Forelimb muscle (tissue), 1 donor: Measurements from ENCODE around the gene LHPP. TPM values are rescaled to one million over a fixed set of nuclear protein-coding genes. Genes with fewer than 3 reads are reported as not detected.
A peak's percentile ranks its signal among the peaks of the same experiment; 100 is the strongest.

Source experiments
- DNase-seq: peaks from one replicate; pipeline ENCODE4 v3.0.0-alpha.2; 2013; ENCODE audit warnings: low read depth
- polyA plus RNA-seq: library from polyadenylated mRNA; unstranded; fragments of 120-200 nt; gene quantifications from one replicate; pipeline ENCODE4 v1.2.1, GENCODE V29; 2013; ENCODE audit not compliant: insufficient read length

Gene LHPP
- polyA plus RNA-seq, 1 donor: 6.9 TPM

DNA sequence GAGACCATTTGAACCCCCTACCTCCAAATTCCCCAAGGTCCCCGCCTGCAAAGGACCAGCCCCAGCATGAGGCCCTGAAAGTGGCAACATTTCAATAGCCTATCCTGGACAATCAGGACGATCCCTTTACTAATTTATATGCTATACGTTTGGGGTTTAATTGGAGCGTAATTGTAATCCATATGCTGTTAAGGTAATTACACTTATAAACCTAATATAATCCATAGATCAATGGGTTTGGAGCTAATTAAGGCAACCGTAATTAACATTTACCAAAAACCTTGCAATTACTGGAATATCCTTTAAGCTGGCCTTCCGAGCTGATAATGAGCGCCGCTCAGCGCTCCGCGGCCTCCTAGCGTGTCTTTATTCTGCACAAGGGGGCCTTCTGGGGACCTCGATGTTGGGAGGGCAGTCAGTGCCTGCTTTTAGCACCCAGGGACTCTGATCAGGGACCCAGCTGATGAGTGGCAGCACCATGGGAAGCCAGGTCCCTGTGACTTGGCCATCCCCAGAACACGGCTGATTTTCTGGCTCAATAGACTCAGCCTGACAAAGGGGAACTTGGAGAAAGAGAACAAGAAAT is 91.2 kb downstream of the LHPP start:
- no peak for DNase-seq

GRCh38 chr10:124554085-124554858 is 92.6 kb downstream of the LHPP start:
- DNase-seq: no peak

GRCh38 chr10:124557167-124557566 is 95.5 kb downstream of the LHPP start:
- DNase-seq: no peak

- no peak for DNase-seq
Observed at GRCh38 chr10:124557648-124558338, 96.2 kb downstream of the LHPP start.

GRCh38 chr10:124558339-124559321 is 97.0 kb downstream of the LHPP start:
- no peak for DNase-seq

DNA sequence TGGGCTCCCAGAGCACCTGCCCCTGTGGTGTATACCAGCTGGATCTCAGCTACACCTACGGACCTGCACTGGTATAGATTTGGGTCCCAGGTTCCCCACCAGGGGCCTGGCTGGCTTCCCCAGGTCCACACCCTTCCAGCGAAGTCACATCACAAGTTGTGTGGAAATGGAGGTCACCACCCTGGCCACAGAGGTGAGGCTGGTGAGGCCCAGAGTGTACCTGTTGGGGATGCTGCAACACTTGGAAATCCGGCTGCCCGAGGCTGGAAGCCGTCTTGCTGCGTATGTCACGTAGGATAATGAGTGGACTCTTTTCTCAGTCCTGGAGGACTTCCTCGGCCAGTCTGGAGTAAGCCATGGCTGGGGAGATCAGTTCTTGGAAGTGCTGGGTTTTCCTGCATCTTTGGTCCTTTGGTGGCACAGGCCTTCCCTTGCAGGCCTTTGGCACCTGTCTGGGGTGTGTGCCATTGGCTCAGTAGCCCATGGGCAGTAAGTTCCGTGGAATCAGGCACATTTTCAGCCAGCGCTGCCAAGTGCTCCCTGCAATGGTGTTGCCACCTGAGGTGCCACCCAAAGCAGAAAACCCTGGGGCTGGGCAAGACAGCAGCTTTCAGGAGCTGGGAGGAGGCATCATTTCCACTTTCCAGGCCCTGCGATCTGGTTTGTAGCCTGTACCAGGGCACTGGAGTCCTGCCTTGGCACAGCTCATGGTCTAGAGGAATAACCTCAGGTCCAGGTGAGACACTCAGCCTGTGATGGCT is 97.9 kb downstream of the LHPP start:
- no peak for DNase-seq

DNA sequence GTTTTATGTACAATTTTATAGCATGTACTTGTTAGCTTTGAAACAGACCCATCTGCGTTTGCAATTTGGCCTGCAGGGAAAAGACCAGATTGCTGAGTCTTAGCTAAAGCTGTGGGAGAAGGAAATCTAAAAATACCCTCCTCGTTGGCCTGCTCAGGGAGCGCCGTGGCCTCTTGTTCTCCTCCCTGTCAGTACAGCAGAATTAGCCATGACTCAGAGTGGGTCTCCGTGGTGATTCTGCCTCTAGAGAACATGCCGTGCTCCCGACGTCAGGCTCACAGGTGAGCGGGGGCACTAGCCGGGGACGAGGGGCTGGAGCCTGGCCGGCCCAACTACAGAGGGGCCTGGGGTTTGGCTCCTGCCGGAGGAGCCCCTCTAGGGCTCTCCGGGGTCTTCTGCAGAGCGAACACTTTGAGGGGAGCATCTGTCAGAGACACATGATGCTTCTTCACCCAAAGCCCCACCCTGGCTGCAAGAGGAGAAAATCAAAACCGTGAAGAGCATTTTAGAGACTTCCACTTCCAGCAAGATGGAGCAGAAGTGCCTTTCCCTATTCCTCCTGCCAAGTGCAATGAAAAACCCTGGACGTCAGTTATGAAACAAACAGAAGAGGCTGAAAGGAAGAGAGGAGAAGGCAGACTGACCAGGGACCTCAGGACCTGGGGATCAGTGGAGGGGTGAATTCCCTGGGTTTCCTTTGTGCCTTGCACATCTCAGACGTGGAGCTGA is 98.9 kb downstream of the LHPP start:
- DNase-seq: peak; percentile 60

GRCh38 chr10:124561206-124561605 is 99.6 kb downstream of the LHPP start:
- DNase-seq: no peak

GRCh38 chr10:124562425-124563060 is 100.9 kb downstream of the LHPP start:
- no peak for DNase-seq

- no peak for DNase-seq
Observed at GRCh38 chr10:124563320-124564040, 101.9 kb downstream of the LHPP start.

DNA sequence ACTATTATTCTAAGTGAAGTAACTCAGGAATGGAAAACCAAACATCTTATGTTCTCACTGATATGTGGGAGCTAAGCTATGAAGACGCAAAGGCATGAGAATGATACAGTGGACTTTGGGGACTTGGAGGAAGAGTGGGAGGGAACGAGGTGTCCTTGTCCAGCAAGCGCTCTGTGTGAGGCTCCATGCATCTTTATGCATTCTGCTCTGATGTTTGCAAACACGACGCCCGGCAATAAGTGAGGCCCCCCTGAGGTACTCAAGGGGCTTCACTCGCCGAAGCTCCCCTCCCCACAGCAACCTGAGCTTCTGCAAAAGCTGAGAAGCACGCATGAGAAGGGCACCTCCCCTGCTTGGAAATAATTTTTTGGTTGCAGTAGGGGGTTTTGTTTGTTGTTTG is 103.3 kb downstream of the LHPP start:
- no peak for DNase-seq

DNA sequence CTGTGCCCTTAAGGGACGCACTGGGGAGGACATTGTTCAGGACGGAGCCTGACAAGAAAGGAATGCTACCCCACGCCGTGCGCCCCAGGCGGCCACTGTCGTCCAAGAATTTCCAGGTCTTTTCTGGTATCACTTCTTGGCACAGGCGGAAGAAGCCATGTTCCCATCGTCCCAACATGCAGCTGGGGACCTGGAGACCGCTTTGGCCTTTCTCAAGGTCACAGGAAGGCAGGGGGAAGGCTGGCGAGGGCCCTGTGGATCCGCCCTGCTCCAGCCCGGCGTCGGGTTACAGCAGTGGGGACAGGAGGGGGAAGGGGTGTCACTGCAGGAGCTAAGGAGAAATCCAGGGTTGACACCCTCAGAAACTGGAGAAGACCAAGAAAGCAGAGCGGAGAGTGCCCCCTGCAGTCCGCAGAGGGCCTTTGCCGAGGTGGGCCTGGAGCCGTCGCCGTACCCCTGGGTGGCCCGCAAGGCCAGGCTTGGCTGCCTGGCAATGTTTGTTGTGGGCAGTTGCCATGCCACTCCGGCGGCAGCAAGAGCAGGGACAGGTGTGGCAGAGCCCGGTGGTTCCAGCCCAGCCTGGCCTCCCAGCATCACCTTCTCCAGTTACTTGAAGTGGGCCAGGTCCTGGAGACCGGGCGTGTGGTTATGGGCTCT is 104.1 kb downstream of the LHPP start:
- DNase-seq: no peak

GRCh38 chr10:124566222-124566888 is 104.7 kb downstream of the LHPP start:
- DNase-seq: no peak

- no peak for DNase-seq
Observed at GRCh38 chr10:124566981-124567835, 105.6 kb downstream of the LHPP start.

DNA sequence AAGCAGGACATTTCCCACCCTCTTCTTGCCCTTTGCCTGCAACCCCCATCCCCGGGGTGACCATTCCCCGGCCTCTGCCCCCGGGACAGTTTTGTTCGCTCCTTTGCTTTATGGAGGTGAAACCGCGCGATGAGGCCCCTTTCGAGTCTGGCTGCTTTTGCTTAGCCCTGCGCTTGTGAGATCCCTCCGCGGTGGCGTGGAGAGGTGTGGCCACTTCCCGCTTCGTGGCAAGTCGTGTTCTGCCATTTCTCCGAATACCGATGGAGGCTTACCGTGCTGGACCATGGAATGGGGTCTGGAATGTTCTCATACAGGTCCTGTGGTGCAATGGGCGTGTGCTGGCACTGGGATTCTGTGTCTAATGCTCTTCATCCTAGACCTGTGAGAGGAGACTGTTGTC is 106.7 kb downstream of the LHPP start:
- DNase-seq: no peak

DNA sequence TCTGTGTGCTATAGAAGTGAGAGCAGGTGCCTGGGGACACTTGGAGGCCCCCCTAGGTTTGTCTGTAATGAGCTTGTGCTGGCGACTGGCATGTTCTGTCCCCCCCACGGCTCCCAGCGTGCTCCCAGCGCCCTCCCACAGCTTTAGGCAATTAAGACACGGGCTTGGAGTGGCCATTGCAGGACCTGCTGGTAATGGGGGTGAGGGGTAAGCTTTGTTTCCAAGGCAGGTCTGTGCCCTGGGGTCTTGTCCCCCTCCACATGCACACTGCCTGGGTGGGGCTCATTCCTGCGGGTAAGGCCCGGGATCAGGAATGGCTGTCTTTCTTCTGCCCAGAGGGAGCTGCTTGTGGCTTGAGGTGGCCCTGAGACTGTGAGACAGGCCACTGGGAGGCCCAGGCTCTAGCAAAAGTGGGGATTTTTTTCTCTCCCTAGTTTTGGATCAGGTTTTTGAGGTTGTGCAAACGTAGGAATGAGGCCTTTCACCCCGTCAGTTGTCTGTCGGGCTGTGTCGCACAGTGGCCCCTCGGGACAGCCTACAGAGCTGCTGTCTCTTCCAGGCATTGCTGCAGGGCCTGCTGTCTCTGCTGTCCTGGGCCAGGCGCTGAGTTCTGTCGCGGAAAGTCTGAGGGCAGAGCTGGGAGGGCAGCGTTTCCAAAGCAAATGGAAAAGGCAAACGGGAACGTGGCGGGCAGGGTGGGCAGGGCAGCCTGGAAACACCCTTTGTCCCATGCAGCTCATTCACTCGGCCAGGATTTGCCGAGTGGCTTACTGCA is 107.4 kb downstream of the LHPP start:
- DNase-seq: no peak
